Measurements from ENCODE around the gene GSTT4. TPM values are rescaled to one million over a fixed set of nuclear protein-coding genes. Genes with fewer than 3 reads are reported as not detected.
A peak's percentile ranks its signal among the peaks of the same experiment; 100 is the strongest.
"Not testable (repeated sequence)": the region's sequence is repeated elsewhere in the genome, so short reads cannot be mapped to it uniquely, and the experiment has no call there.

GSTT4 gene
- total RNA-seq, 3 donors from 2014 or later (not counting 1 experiment from before 2014, with no cell fraction given), result not detected

DNA sequence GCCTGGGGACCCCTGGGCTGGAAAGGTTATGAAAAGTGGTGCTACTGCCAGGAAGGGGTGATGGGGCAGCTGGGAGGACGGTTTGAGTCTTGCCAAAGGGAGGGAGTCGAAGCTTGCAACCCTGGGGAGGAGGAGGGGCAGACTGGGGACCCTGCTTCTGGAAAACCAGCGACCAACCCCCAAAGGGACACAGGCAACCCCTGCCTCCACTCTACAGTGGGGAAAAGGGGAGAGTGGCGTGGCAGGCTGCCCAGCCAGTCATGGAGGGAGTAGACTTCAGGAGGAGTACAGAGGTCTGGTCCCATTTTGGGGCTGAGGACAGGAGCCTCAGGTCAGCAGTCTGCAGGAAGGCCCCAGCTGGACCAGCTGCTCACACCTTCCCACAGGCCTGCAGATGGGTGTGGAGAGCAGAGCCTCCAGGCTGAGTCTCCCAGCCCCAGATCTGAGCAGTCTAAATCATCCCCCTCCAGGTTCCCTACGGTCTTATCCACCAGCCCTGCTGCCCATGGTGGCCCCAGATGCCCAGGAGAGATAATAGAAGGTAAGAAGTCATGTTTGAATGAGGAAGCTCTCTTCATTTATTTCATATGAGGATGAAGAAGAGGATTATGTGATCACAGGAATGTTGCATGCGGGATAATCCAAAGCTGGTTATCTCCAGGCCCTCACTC is 34.3 kb downstream of the GSTT4 start:
- Mint-ChIP-seq H3K27me3 (ENCODE audit: low read depth in 2 of 2) (no peaks in the 10 kb centered on the region), H3K9me3 (no peaks in the 10 kb centered on the region), H3K4me1 (peaks cover 0 to 11% of the 10 kb centered on the region in 2 donors), H3K4me3 (no peak overlapping the region), H3K27ac (no peak overlapping the region), H3K36me3 (no peaks in the 10 kb centered on the region)
- 79% methylated on average over 5 of the region's 6 CpGs for WGBS (ENCODE audit: insufficient coverage)
- H3K9me3 ChIP-seq (ENCODE audit: control insufficient read depth, insufficient read depth, low read length), result no peaks in the 10 kb centered on the region
- ATAC-seq (no peak), DNase-seq (no peak)
- H3K27ac ChIP-seq (ENCODE audit: low read length), result no peak overlapping the region
- H3K4me1 ChIP-seq (ENCODE audit: control insufficient read depth, insufficient read depth, low read length), result peaks cover 4% of the 10 kb centered on the region
- no peak for TF ChIP-seq CTCF (IDR thresholded peaks at IDR 0.05)
- no peaks in the 10 kb centered on the region for H3K27me3 ChIP-seq (ENCODE audit: control insufficient read depth, insufficient read depth, low read length)
- H3K36me3 ChIP-seq (ENCODE audit: control insufficient read depth, insufficient read depth, low read length), result peaks cover 20% of the 10 kb centered on the region
- no peak overlapping the region for H3K4me3 ChIP-seq (ENCODE audit: low read length)
- intact Hi-C loops (cut with micrococcal nuclease), result no loop called here

DNA sequence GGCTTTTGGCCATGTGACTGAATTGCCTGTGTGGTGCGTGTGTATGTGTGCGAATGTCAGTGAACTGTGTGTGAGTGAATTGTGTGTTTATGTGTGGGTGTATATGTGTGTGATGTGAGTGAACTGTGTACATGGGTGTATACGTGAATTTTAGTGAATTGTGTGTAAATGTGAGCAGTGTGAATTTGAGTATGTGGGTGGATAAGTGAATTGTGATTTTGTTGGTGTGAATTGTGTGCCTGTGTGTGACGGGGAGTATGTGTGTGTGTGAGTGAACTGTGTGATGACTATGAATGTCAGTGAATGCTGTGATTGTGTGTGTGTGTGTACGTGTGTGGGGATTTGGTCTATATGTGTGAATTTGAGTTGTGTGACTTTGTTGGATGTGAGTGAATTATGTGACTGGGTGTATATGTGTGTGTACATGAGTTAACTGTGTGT is 35.0 kb downstream of the GSTT4 start:
- Mint-ChIP-seq H3K27ac (no peak overlapping the region), H3K27me3 (ENCODE audit: low read depth in 2 of 2) (no peaks in the 10 kb centered on the region), H3K4me3 (peak overlapping the region; percentile 0), H3K4me1 (peaks cover 0 to 11% of the 10 kb centered on the region in 2 donors), H3K36me3 (no peaks in the 10 kb centered on the region), H3K9me3 (no peaks in the 10 kb centered on the region)
- no peak overlapping the region for H3K27ac ChIP-seq (ENCODE audit: low read length)
- intact Hi-C loops (cut with micrococcal nuclease), result no loop called here
- no peak for TF ChIP-seq CTCF (IDR thresholded peaks at IDR 0.05)
- H3K9me3 ChIP-seq (ENCODE audit: control insufficient read depth, insufficient read depth, low read length), result no peaks in the 10 kb centered on the region
- no peak overlapping the region for H3K4me3 ChIP-seq (ENCODE audit: low read length)
- WGBS (ENCODE audit: insufficient coverage), result 82% methylated on average over 5 of the region's 5 CpGs
- DNase-seq (no peak), ATAC-seq (no peak)
- peaks cover 20% of the 10 kb centered on the region for H3K36me3 ChIP-seq (ENCODE audit: control insufficient read depth, insufficient read depth, low read length)
- H3K27me3 ChIP-seq (ENCODE audit: control insufficient read depth, insufficient read depth, low read length), result no peaks in the 10 kb centered on the region
- peaks cover 4% of the 10 kb centered on the region for H3K4me1 ChIP-seq (ENCODE audit: control insufficient read depth, insufficient read depth, low read length)

DNA sequence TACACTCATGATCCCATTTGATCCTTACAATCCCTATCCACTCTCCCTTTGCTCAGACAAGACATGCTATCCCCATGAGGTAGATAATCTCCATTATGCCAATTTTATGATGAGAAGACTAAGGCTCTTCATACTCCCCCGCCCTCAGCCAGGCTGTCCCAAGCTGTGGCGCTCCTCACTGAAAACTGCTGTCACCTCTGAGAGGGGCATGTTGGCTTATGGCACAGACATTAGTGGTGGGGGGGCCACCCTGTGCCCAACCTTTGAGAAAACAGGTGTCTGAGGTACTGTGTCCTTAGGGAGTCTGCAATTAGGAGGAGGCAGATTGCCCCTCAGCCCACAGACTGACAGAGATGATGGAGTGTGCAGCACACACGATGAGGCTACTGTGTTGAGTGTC is 36.2 kb downstream of the GSTT4 start:
- 96% methylated on average over 3 of the region's 3 CpGs for WGBS (ENCODE audit: insufficient coverage)

GRCh38 chr22:23966568-23966967 is 38.7 kb downstream of the GSTT4 start, which contains the start of gene DDTL:
TSS of gene DDTL (plus strand) at chr22:23966888. CDS start at chr22:23966915, 27 bp downstream.
- DNase-seq; H3K27me3 Mint-ChIP-seq (ENCODE audit: low read depth in 2 of 2); intact Hi-C loops (cut with micrococcal nuclease); H3K9me3 Mint-ChIP-seq; H3K27me3 ChIP-seq (ENCODE audit: control insufficient read depth, insufficient read depth, low read length); H3K9me3 ChIP-seq (ENCODE audit: control insufficient read depth, insufficient read depth, low read length); H3K27ac ChIP-seq (ENCODE audit: low read length); H3K27ac Mint-ChIP-seq; H3K4me1 ChIP-seq (ENCODE audit: control insufficient read depth, insufficient read depth, low read length); H3K4me3 Mint-ChIP-seq; H3K36me3 Mint-ChIP-seq; H3K4me3 ChIP-seq (ENCODE audit: low read length): not testable (repeated sequence)
- ATAC-seq, result peak; percentile 94 to 98 (median 97)
- WGBS (ENCODE audit: insufficient coverage), result no CpG with 5 or more reads among the region's 30 CpGs
- peaks cover 0 to 11% of the 10 kb centered on the region in 2 donors for H3K4me1 Mint-ChIP-seq
- H3K36me3 ChIP-seq (ENCODE audit: control insufficient read depth, insufficient read depth, low read length), result peaks cover 17% of the 10 kb centered on the region

More for the DNA sequence above, 36.2 kb downstream of the GSTT4 start:
- Histone ChIP-seq H3K36me3 (ENCODE audit: control insufficient read depth, insufficient read depth, low read length) (peaks cover 20% of the 10 kb centered on the region), H3K4me3 (ENCODE audit: low read length) (no peak overlapping the region), H3K27me3 (ENCODE audit: control insufficient read depth, insufficient read depth, low read length) (no peaks in the 10 kb centered on the region), H3K4me1 (ENCODE audit: control insufficient read depth, insufficient read depth, low read length) (peaks cover 4% of the 10 kb centered on the region), H3K27ac (ENCODE audit: low read length) (no peak overlapping the region), H3K9me3 (ENCODE audit: control insufficient read depth, insufficient read depth, low read length) (no peaks in the 10 kb centered on the region)
- TF ChIP-seq CTCF (IDR thresholded peaks at IDR 0.05), result no peak
- intact Hi-C loops (cut with micrococcal nuclease), result no loop called here
- Mint-ChIP-seq H3K27ac (no peak overlapping the region), H3K9me3 (no peaks in the 10 kb centered on the region), H3K4me1 (peaks cover 0 to 11% of the 10 kb centered on the region in 2 donors), H3K36me3 (no peaks in the 10 kb centered on the region), H3K27me3 (ENCODE audit: low read depth in 2 of 2) (no peaks in the 10 kb centered on the region), H3K4me3 (no peak overlapping the region)
- no peak for DNase-seq
- ATAC-seq, result no peak

- H3K27ac Mint-ChIP-seq; intact Hi-C loops (cut with micrococcal nuclease); H3K27me3 ChIP-seq (ENCODE audit: control insufficient read depth, insufficient read depth, low read length); H3K9me3 Mint-ChIP-seq; H3K4me3 Mint-ChIP-seq; H3K27ac ChIP-seq (ENCODE audit: low read length); DNase-seq; H3K36me3 Mint-ChIP-seq; H3K4me3 ChIP-seq (ENCODE audit: low read length); H3K4me1 ChIP-seq (ENCODE audit: control insufficient read depth, insufficient read depth, low read length); H3K9me3 ChIP-seq (ENCODE audit: control insufficient read depth, insufficient read depth, low read length); H3K27me3 Mint-ChIP-seq (ENCODE audit: low read depth in 2 of 2): not testable (repeated sequence)
- WGBS (ENCODE audit: insufficient coverage), result no CpG with 5 or more reads among the region's 18 CpGs
- H3K4me1 Mint-ChIP-seq, result peaks cover 0 to 11% of the 10 kb centered on the region in 2 donors
- H3K36me3 ChIP-seq (ENCODE audit: control insufficient read depth, insufficient read depth, low read length), result peaks cover 12% of the 10 kb centered on the region
- peak; percentile 24 to 43 (median 31) for ATAC-seq
Observed at GRCh38 chr22:23966094-23966493, 39.2 kb downstream of the GSTT4 start.

- H3K4me3 ChIP-seq (ENCODE audit: low read length); intact Hi-C loops (cut with micrococcal nuclease); H3K27me3 Mint-ChIP-seq (ENCODE audit: low read depth in 2 of 2); H3K27me3 ChIP-seq (ENCODE audit: control insufficient read depth, insufficient read depth, low read length); H3K27ac ChIP-seq (ENCODE audit: low read length); H3K9me3 Mint-ChIP-seq; H3K36me3 Mint-ChIP-seq; H3K9me3 ChIP-seq (ENCODE audit: control insufficient read depth, insufficient read depth, low read length); H3K4me1 ChIP-seq (ENCODE audit: control insufficient read depth, insufficient read depth, low read length); H3K4me3 Mint-ChIP-seq; H3K36me3 ChIP-seq (ENCODE audit: control insufficient read depth, insufficient read depth, low read length); H3K4me1 Mint-ChIP-seq; DNase-seq; H3K27ac Mint-ChIP-seq; ATAC-seq: not testable (repeated sequence)
- WGBS (ENCODE audit: insufficient coverage), result no CpG with 5 or more reads among the region's 43 CpGs
Observed at GRCh38 chr22:23961084-23961771, 44.0 kb downstream of the GSTT4 start, which contains the start of gene GSTT2B. TSS of gene GSTT2B (minus strand) at chr22:23961195. CDS start at chr22:23961131, 64 bp downstream.
